Activated T-cell treated with anti-CD3 and anti-CD28 coated beads for 24 hours (primary cell): Measurements from ENCODE around the gene RNF187.
"Not testable (repeated sequence)": the region's sequence is repeated elsewhere in the genome, so short reads cannot be mapped to it uniquely, and the experiment has no call there.

ENCODE experiments used
- DNase-seq: peaks from one replicate; pipeline ENCODE4 v3.0.0-alpha.2; 2020; ENCODE audit warnings: low read depth

Gene RNF187

GRCh38 chr1:228488125-228488817 is 1.1 kb downstream of the RNF187 start:
- DNase-seq, result no peak

DNA sequence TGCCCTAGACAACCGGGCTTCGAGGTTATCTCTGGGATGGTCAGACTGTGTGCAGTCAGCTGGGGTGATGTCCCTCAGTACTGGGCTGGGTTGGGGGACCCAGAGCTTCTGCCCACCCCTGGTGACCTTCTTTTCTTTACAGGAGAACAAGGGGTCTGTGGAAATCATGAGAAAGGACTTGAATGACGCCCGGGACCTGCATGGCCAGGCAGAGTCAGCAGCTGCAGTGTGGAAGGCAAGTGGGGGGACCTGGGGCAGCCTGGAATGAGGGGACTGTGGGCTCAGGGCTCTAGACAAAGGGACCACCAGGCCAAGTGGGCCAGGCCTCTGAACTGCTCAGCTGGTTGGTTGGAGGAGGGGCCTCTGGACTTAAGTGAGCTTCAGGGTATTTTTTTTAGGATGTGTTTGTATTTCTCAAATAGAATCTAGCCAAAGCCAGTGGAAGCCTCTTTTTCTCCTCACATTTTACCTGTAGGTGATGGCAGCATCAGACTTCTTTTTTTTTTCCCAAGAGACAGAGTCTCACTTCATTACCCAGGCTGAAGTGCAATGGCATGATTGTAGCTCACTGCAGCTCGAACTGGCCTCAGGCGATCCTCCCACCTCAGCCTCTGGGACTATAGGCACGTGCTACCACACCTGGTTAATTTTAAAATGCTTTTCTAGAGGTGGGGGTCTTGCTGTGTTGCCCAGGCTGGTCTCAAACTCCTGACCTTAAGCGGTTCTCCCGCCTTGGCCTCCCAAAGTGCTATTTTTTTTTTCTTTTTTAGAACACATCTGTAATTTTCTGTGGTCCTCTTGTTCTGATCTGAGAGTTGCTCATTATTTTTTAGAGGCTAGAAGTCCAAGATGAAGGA is 1.9 kb downstream of the RNF187 start:
- no peak for DNase-seq

GRCh38 chr1:228490120-228491078 is 3.2 kb downstream of the RNF187 start:
- no peak for DNase-seq

GRCh38 chr1:228493141-228494043 is 6.2 kb downstream of the RNF187 start:
- no peak for DNase-seq

DNA sequence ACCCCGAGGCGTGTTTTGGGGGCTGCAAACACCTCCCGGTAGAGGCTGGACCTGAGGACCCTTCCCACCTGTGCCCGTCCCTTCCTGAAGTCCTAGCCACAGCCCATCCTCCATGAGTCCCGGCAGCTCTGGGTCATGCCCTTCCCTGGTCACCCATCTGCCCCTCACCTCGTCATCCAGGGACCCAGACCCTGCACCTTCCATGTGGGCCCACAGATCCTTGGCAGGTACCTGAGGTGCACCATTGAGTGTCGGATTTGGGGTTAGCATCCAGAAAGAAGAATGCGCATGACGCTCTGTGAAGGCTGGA is 6.8 kb downstream of the RNF187 start:
- no peak for DNase-seq

DNA sequence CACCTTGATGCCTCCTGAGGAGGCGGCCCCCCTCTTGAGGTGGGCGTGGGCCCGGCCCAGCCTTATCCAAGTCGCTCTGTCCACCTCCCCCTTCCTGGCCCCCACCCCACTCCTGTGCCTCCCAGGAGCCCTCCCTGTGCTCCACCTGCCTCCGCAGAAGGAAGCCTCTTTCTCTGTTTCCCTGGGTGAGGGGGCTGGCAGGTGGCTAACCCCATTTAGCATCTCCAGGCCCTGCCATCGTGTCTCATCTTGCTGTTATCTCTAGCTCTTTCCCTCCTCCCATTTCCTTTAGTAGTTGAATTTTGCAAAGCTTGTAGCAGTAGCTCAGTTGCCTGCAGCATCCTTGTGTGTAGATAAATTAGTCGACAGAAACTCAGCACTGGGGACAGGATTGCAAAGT is 7.2 kb downstream of the RNF187 start:
- DNase-seq, result no peak

GRCh38 chr1:228494970-228495853 is 8.0 kb downstream of the RNF187 start:
- DNase-seq, result no peak

DNA sequence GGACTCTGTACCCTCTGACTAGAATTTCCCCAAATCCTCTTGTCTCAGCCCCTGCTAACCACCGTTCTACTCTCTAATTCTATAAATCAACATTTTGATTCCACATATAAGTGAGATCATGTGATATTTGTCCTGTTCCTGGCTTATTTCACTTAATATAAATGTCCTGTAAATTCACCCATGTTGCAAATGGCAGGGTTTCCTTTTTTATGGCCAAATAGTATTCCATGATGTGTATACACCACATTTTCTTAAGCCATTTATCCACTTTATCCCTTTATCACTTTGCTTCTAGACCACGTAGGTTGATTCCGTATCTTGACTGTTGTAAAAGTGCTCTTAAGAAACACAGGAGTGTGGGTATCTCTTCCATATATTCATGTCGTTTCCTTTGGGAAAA is 8.9 kb downstream of the RNF187 start:
- no peak for DNase-seq

- DNase-seq, result no peak
Observed at GRCh38 chr1:228496494-228496893, 9.3 kb downstream of the RNF187 start.

DNA sequence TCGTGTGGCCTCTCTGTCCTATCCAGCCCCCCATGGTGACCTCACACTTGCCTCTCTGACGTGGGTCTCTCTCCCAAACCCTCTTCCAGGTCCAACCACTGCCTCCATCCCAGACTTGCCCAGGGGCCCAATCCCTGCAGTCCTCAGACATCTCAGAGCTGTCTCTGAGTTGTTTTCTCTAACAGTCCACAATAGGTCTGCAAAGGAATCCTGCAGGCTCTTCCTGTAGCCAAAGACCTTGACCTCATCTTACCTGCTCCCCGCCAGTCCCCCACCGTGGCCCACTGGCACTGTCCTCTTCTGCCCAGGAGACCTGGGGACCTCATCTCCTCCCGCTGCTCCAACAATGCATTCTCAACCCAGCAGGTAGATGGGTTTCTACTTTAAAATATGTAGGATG is 10.0 kb downstream of the RNF187 start:
- DNase-seq, result no peak

DNA sequence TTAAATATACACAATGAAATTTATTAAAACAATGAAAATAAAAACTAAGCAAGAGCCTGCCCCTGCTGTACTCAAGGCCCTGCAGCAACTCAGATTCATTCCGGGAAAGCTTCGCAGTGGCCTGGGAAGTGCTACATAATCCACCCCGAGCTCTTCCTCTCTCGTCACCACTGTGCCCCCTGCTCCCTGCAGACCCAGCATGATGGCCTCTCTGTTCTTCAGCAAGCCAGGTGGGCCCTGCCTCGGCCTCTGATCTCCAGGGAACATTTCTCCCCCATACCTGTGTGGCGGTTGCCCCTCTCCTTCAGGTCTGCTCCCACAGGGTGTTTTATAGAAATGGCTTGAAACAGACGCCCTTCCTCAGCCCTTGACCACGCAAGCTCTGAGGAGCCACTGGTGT is 10.6 kb downstream of the RNF187 start:
- no peak for DNase-seq

DNA sequence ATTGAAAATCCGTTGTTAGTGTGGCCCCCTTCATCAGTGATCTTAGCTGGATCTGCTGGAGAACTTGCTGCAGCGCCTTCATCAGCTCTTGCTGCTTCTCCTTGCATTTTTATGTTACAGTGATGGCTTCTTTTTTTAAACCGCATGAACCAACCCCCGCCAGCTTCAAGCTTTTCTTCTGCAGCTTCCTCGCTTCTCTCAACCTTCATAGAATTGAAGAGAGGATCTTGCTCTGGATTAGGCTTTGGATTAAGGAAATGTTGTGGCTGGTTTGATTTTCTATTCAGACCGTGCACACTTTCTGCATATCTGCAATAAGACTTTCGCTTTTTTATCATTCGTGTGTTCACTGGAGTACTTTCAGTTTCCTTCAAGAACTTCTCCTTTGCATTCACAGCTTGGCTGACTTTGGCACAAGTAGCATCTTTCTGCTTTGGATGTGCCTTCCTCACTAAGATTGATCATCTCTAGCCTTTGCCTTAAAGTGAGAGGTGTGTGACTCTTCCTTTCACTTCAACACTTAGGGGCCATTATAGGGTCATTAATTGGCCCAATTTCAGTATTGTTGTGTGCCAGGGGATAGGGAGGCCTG is 13.1 kb downstream of the RNF187 start:
- DNase-seq, result no peak

DNA sequence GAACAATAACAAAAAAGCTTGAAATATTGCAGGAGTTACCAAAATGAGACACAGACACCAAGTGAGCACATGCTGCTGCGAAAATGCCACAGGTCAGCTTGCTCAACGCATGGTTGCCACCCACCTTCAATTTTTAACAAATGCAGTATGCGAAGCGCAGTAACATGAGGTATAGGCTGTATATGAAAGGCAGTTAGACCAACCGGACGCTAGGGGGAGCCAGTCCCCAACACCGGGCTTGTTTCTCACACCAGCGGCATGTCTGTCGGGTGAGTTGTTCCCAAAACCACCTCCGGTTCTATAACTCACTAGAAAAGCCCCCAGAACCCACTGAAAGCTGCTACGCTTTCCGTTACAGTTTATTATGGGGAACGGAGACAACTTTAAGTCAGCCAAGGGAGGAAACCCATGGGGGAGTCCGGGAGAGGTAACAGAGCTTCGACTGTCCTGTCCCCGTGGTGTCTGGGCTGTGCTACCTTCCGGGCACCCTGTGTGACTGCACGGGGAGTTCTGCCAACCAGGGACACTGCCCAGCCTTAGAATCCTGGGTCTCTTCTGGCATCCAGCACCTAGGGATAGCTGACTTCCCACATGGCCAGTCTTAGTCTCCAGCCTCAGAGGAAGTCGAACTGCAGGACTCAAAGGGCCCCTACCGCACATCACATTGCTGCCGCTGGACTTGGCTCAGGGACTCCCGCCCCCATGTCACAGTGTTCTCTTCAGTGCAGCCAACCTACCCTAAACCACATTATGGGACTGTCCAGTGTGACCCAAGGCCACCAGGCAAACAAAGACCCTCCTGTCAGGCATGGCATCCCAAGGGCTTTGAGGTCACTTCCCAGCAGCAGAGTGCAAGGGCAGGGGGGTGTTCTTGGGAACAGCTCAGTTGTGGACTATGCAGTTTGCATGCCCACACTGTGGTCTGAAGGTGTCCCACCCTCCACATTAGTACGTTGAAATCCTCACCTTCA is 14.0 kb downstream of the RNF187 start:
- peak; percentile 86 for DNase-seq

GRCh38 chr1:228502522-228502921 is 15.3 kb downstream of the RNF187 start:
- no peak for DNase-seq

DNA sequence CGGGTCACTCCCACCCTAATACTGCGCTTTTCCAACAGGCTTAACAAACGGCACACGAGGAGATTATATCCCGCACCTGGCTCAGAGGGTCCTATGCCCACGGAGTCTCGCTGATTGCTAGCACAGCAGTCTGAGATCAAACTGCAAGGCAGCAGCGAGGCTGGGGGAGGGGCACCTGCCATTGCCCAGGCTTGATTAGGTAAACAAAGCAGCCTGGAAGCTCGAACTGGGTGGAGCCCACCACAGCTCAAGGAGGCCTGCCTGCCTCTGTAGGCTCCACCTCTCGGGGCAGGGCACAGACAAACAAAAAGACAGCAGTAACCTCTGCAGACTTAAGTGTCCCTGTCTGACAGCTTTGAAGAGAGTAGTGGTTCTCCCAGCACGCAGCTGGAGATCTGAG is 18.8 kb downstream of the RNF187 start:
- not testable (repeated sequence) for DNase-seq

DNA sequence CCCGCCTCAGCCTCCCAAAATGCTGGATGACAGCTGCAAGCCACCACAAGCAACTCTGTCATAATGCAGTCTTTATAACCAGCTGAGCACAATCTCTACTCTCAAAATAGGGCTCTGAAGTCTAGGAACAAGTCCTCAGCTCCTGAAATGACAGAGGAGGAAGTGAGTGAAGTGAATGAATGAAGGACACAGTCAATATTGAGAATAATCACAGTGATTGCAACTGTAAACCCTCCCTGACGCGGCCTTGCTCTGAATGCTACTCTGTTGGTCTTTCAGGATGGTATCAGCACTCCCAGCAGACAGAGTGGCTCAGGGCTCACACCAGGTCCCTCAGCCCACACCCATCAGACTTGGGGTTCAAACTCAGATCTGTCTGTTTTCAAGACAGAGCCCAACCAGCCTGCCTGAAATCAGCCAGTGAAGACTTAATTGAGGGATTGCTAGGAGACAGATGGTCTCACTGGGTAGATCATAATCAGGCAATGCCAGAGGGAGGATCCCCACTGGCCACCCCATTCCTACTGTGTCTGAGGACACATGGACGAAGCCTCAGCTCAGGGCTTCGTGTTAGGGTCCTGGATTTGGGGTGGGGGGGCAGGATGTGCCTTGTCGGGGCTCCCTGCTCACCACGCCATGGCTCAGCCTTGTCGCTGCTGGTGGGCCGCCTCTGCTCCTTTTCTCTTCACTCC is 20.9 kb downstream of the RNF187 start:
- DNase-seq, result no peak

DNA sequence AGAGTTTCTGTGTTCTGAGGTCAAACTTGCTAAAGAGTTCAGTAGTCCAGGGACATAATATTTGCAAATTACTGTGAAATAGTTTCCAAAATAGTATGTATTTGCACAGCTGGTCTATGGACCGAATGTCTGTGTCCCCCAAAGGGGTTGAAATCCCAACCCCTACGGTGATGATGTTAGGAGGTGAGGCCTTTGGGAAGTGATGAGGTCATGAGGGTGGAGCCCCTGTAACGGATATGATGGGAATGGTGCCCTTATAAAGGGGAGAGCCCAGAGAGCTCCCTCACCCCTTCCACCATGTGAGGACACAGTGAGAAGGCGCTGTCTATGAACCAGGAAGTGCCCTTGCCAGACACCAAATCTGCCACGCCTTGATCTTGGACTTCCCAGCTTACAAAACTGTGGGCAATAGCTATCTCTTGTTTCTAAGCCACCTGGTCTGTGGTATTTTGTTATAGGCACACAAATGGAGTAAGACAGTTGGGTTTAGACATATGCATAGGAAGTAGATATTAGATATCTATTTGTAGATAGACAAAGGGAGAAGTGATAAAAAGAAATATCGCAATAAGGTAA is 21.7 kb downstream of the RNF187 start:
- no peak for DNase-seq
